WTC11 (cell line): ENCODE data around the gene ITPRIPL1. TPM values are rescaled to one million over a fixed set of nuclear protein-coding genes. Genes with fewer than 3 reads are reported as not detected.

ENCODE experiments used
- ATAC-seq: fragments of 200-7000 bp; cut with Tn5 transposase; 2 replicates; pipeline ENCODE4 v1.10.0; 2021; ENCODE audit warnings: mild to moderate bottlenecking, moderate library complexity
- CTCF ChIA-PET: fragments of 300-600 bp; sonication (Branson Sonifier 250); formaldehyde crosslinking; loops from one replicate; lab custom pipeline; 2021; ENCODE audit warnings: antibody characterized with exemption; lab: Charles Lee
- POLR2A ChIA-PET: fragments of 350-600 bp; sonication (Branson Sonifier 250); formaldehyde crosslinking; loops from one replicate; lab custom pipeline; 2021; ENCODE audit warnings: antibody characterized with exemption; lab: Charles Lee
- DNase-seq: peaks from one replicate; pipeline ENCODE4 v3.0.0; 2021; ENCODE audit warnings: low spot score
- H3K27ac Mint-ChIP-seq: 2 replicates; pipeline ENCODE4 v1.8.0; 2021; ENCODE audit warnings: mixed read lengths
- H3K27me3 Mint-ChIP-seq: 2 replicates; pipeline ENCODE4 v1.8.0; 2021; ENCODE audit warnings: low read depth, mild to moderate bottlenecking, moderate library complexity, mixed read lengths
- H3K36me3 Mint-ChIP-seq: 2 replicates; pipeline ENCODE4 v1.8.0; 2021; ENCODE audit warnings: mixed read lengths
- H3K4me1 Mint-ChIP-seq: 2 replicates; pipeline ENCODE4 v1.8.0; 2022; ENCODE audit warnings: mixed read lengths
- H3K4me3 Mint-ChIP-seq: 2 replicates; pipeline ENCODE4 v1.8.0; 2021; ENCODE audit warnings: mild to moderate bottlenecking, moderate library complexity, mixed read lengths
- H3K9me3 Mint-ChIP-seq: 2 replicates; pipeline ENCODE4 v1.8.0; 2021; ENCODE audit warnings: mixed read lengths
- AR ChIP-seq: fragments of 250-450 bp; sonication (Bioruptor Pico); IDR thresholded peaks from 2 replicates; pipeline ENCODE4 v1.9.0; 2021; ENCODE audit warnings: mild to moderate bottlenecking
- ATF2 ChIP-seq: sonication (generic); formaldehyde crosslinking; IDR thresholded peaks from 2 replicates; pipeline ENCODE4 v1.8.1; 2022; ENCODE audit warnings: low read depth, missing genetic modification reagents, borderline replicate concordance
- CBFB ChIP-seq: sonication (generic); formaldehyde crosslinking; IDR thresholded peaks from 2 replicates; pipeline ENCODE4 v1.8.1; 2022; ENCODE audit warnings: mild to moderate bottlenecking, low read depth, missing genetic modification reagents
- ELF4 ChIP-seq: sonication (generic); formaldehyde crosslinking; IDR thresholded peaks from 2 replicates; pipeline ENCODE4 v1.8.1; 2022; ENCODE audit warnings: low read depth, mild to moderate bottlenecking, moderate library complexity, missing genetic modification reagents
- FOXJ3 ChIP-seq: sonication (generic); formaldehyde crosslinking; IDR thresholded peaks from 2 replicates; pipeline ENCODE4 v1.9.0; 2021; ENCODE audit warnings: missing genetic modification reagents, mild to moderate bottlenecking, borderline replicate concordance
- GTF2I ChIP-seq: fragments of 250-450 bp; sonication (Bioruptor Pico); conservative IDR thresholded peaks from 2 replicates; pipeline ENCODE4 v1.4.0; 2021; ENCODE audit warnings: mild to moderate bottlenecking
- HMGA2 ChIP-seq: fragments of 250-450 bp; sonication (Bioruptor Pico); IDR thresholded peaks from 2 replicates; pipeline ENCODE4 v1.4.0; 2021; ENCODE audit warnings: mild to moderate bottlenecking, moderate library complexity
- MXD4 ChIP-seq: fragments of 250-450 bp; sonication (Bioruptor Pico); IDR thresholded peaks from 2 replicates; pipeline ENCODE4 v1.8.0; 2021; ENCODE audit warnings: mild to moderate bottlenecking, moderate library complexity, borderline replicate concordance
- MYBL2 ChIP-seq: sonication (generic); formaldehyde crosslinking; IDR thresholded peaks from 2 replicates; pipeline ENCODE4 v1.8.1; 2023; ENCODE audit warnings: mild to moderate bottlenecking, moderate library complexity, missing genetic modification reagents
- NFYB ChIP-seq: sonication (generic); formaldehyde crosslinking; conservative IDR thresholded peaks from 2 replicates; pipeline ENCODE4 v1.8.0; 2022; ENCODE audit warnings: low read depth, missing genetic modification reagents
- NR1H2 ChIP-seq: sonication (generic); formaldehyde crosslinking; IDR thresholded peaks from 2 replicates; pipeline ENCODE4 v1.9.0; 2021; ENCODE audit warnings: mild to moderate bottlenecking, moderate library complexity, missing genetic modification reagents
- RELA ChIP-seq: sonication (generic); formaldehyde crosslinking; IDR thresholded peaks from 2 replicates; pipeline ENCODE4 v1.8.1; 2022; ENCODE audit warnings: missing genetic modification reagents, mild to moderate bottlenecking, borderline replicate concordance
- SMAD4 ChIP-seq: sonication (generic); formaldehyde crosslinking; IDR thresholded peaks from 2 replicates; pipeline ENCODE4 v1.8.0; 2022; ENCODE audit warnings: mild to moderate bottlenecking, missing genetic modification reagents
- TCF7 ChIP-seq: sonication (generic); formaldehyde crosslinking; IDR thresholded peaks from 2 replicates; pipeline ENCODE4 v1.8.0; 2022; ENCODE audit warnings: mild to moderate bottlenecking, low read depth, missing genetic modification reagents, moderate library complexity
- TEAD1 ChIP-seq: sonication (generic); formaldehyde crosslinking; IDR thresholded peaks from 2 replicates; pipeline ENCODE4 v1.8.0; 2022; ENCODE audit warnings: mild to moderate bottlenecking, missing genetic modification reagents
- TP53 ChIP-seq: sonication (generic); formaldehyde crosslinking; IDR thresholded peaks from 2 replicates; pipeline ENCODE4 v1.8.1; 2023; ENCODE audit warnings: mild to moderate bottlenecking, missing genetic modification reagents
- USF1 ChIP-seq: sonication (generic); formaldehyde crosslinking; IDR thresholded peaks from 2 replicates; pipeline ENCODE4 v1.8.0; 2022; ENCODE audit warnings: mild to moderate bottlenecking, missing genetic modification reagents
- ZBTB21 ChIP-seq: sonication (generic); formaldehyde crosslinking; IDR thresholded peaks from 2 replicates; pipeline ENCODE4 v1.8.1; 2023; ENCODE audit warnings: mild to moderate bottlenecking, missing genetic modification reagents, borderline replicate concordance
- ZNF138 ChIP-seq: sonication (generic); formaldehyde crosslinking; conservative IDR thresholded peaks from 2 replicates; pipeline ENCODE4 v1.8.1; 2022; ENCODE audit warnings: mild to moderate bottlenecking, moderate library complexity, missing genetic modification reagents
- ZNF423 ChIP-seq: fragments of 250-450 bp; sonication (Bioruptor Pico); IDR thresholded peaks from 2 replicates; pipeline ENCODE4 v2.1.2; 2022; ENCODE audit warnings: mild to moderate bottlenecking, moderate library complexity
- ZNF512 ChIP-seq: sonication (generic); formaldehyde crosslinking; IDR thresholded peaks from 2 replicates; pipeline ENCODE4 v1.8.1; 2022; ENCODE audit warnings: missing genetic modification reagents, borderline replicate concordance
- ZNF671 ChIP-seq: fragments of 250-450 bp; sonication (Bioruptor Pico); IDR thresholded peaks from 2 replicates; pipeline ENCODE4 v1.8.0; 2021; ENCODE audit warnings: mild to moderate bottlenecking
- total RNA-seq: library from RNA; stranded (reverse); gene quantifications from 3 replicates; pipeline ENCODE4 v1.2.3, GENCODE V29; 2021
- TF ChIP-seq, protein P1 (sequence below): sonication (generic); formaldehyde crosslinking; IDR thresholded peaks from 2 replicates; pipeline ENCODE4 v1.8.1; 2023; ENCODE audit warnings: mild to moderate bottlenecking, missing genetic modification reagents, moderate library complexity

ITPRIPL1 gene
- total RNA-seq, 1 experiment from 2014 or later, result 11.7 TPM

GRCh38 chr2:96347395-96347794, 22.3 kb downstream of the ITPRIPL1 start (continued):
- TF ChIP-seq USF1 (CRISPR knock-in tag), result no peak
- TF ChIP-seq TCF7 (CRISPR knock-in tag), result no peak
- TF ChIP-seq TEAD1 (CRISPR knock-in tag), result no peak

GRCh38 chr2:96353032-96353561, 28.0 kb downstream of the ITPRIPL1 start:
- POLR2A ChIA-PET, result no interaction called here
- Mint-ChIP-seq H3K4me1 (no peaks in the 10 kb centered on the region), H3K4me3 (no peak overlapping the region), H3K27ac (no peak overlapping the region), H3K9me3 (no peaks in the 10 kb centered on the region), H3K27me3 (no peaks in the 10 kb centered on the region), H3K36me3 (peaks cover 74% of the 10 kb centered on the region)
- ATAC-seq (no peak), DNase-seq (no peak)
- TF ChIP-seq, protein P1, sequence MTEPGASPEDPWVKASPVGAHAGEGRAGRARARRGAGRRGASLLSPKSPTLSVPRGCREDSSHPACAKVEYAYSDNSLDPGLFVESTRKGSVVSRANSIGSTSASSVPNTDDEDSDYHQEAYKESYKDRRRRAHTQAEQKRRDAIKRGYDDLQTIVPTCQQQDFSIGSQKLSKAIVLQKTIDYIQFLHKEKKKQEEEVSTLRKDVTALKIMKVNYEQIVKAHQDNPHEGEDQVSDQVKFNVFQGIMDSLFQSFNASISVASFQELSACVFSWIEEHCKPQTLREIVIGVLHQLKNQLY, result no peak
- CTCF ChIA-PET, result no interaction called here

GRCh38 chr2:96353606-96354101, 28.5 kb downstream of the ITPRIPL1 start:
- H3K4me3 Mint-ChIP-seq, result no peak overlapping the region
- H3K27me3 Mint-ChIP-seq, result no peaks in the 10 kb centered on the region
- no peak for ATAC-seq
- no peak overlapping the region for H3K27ac Mint-ChIP-seq
- H3K9me3 Mint-ChIP-seq, result no peaks in the 10 kb centered on the region
- CTCF ChIA-PET, result no interaction called here
- no peak for DNase-seq
- TF ChIP-seq FOXJ3 (CRISPR knock-in tag) (no peak), SMAD4 (CRISPR knock-in tag) (no peak), ZNF138 (CRISPR knock-in tag) (no peak), USF1 (CRISPR knock-in tag) (no peak)
- no peaks in the 10 kb centered on the region for H3K4me1 Mint-ChIP-seq
- peaks cover 74% of the 10 kb centered on the region for H3K36me3 Mint-ChIP-seq
- POLR2A ChIA-PET, result no interaction called here

- ChIA-PET POLR2A (no interaction called here), CTCF (no interaction called here)
- H3K36me3 Mint-ChIP-seq, result peaks cover 75% of the 10 kb centered on the region
- H3K27ac Mint-ChIP-seq, result no peak overlapping the region
- H3K27me3 Mint-ChIP-seq, result no peaks in the 10 kb centered on the region
- H3K4me1 Mint-ChIP-seq, result no peaks in the 10 kb centered on the region
- ATAC-seq, result no peak
- DNase-seq, result no peak
- no peak overlapping the region for H3K4me3 Mint-ChIP-seq
- no peaks in the 10 kb centered on the region for H3K9me3 Mint-ChIP-seq
- TF ChIP-seq MYBL2 (CRISPR knock-in tag), result no peak
- no peak for TF ChIP-seq CBFB (CRISPR knock-in tag)
- no peak for TF ChIP-seq NFYB (CRISPR knock-in tag)
- TF ChIP-seq ELF4 (CRISPR knock-in tag), result no peak
- no peak for TF ChIP-seq ZNF512 (CRISPR knock-in tag)
- TF ChIP-seq TP53 (CRISPR knock-in tag), result no peak
- no peak for TF ChIP-seq ZBTB21 (CRISPR knock-in tag)
- TF ChIP-seq MXD4 (CRISPR knock-in tag), result no peak
- TF ChIP-seq ZNF671 (CRISPR knock-in tag), result no peak
- no peak for TF ChIP-seq RELA (CRISPR knock-in tag)
- TF ChIP-seq HMGA2 (CRISPR knock-in tag), result no peak
- no peak for TF ChIP-seq ATF2 (CRISPR knock-in tag)
- no peak for TF ChIP-seq GTF2I (CRISPR knock-in tag)
- TF ChIP-seq AR (CRISPR knock-in tag), result no peak
- TF ChIP-seq ZNF423 (CRISPR knock-in tag), result no peak
- no peak for TF ChIP-seq NR1H2 (CRISPR knock-in tag)
Measured at GRCh38 chr2:96354492-96354891, 29.4 kb downstream of the ITPRIPL1 start.
